Stimulated activated CD8-positive, alpha-beta memory T cell treated with anti-CD3 and anti-CD28 coated beads, Interleukin-7, amount 100 ng/mL, for 4 hours (primary cell): ENCODE data around the gene MAP3K7CL.
"Not testable (repeated sequence)": the region's sequence is repeated elsewhere in the genome, so short reads cannot be mapped to it uniquely, and the experiment has no call there.

Experiments
- DNase-seq, 2 donors: peaks; one replicate each; pipeline ENCODE4 v3.0.0-alpha.2; 2020; ENCODE audit warnings: low read depth in 2 of 2

The MAP3K7CL gene

GRCh38 chr21:29133796-29134195 is 3.4 kb downstream of the MAP3K7CL start:
- DNase-seq, result no peak

DNA sequence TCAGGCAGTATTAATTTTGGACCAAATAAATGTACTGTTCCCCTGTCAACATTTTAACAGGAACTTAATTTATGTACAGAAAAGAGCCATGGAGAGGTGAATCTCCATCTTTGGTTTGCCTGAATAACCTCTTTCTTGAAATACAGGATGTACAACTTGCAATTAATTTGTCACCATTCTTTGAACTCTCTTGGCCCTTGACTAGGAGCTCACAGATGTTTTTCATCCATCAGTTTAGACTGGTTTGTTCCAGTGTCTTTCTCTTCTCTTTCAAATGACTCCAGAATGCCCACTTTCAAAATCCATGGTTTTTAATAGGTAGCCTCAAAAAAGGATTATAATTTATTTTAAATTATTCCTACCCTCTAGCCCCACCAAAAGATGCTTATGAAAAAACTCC is 5.0 kb downstream of the MAP3K7CL start:
- no peak for DNase-seq

DNA sequence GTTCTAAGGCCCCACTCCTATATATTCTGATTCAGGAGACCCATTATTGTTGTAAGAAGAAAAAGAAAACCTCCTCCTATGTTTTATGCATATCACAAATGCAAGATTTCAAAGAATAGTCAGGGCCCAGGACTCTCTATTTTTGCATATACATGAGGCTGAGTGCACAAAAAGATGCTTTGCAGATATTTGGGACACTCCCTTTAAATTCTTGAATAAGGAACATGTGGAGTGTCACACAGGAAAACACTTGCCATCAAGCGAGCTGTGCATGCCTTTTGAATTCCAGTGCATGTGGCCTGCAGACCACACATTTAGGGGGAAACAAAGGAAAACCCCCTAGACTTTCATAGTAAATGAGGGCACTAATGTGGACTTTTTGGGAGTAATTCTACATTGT is 5.6 kb downstream of the MAP3K7CL start:
- no peak for DNase-seq

GRCh38 chr21:29144736-29145353 is 14.4 kb downstream of the MAP3K7CL start:
- DNase-seq, result no peak

DNA sequence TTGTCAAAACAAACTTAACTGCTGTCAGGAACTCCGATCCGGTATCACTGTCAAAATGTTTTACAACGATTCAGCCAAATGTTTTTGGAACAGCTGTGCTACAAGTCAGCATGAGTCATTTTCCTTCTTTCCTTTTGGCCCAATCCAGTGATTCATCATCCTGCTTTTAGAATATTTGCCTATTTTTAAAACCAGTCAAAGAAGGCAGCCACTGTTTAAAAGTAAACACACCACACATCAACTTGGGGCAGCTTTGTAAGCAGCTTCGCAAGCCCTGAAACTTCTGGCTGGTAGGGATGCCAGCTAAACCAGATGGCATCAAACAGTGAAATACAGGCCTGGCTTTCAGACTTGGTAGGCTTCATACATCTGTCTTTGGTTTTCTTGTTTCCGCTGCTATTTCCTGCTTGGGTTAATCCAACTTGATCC is 14.9 kb downstream of the MAP3K7CL start:
- no peak for DNase-seq

DNA sequence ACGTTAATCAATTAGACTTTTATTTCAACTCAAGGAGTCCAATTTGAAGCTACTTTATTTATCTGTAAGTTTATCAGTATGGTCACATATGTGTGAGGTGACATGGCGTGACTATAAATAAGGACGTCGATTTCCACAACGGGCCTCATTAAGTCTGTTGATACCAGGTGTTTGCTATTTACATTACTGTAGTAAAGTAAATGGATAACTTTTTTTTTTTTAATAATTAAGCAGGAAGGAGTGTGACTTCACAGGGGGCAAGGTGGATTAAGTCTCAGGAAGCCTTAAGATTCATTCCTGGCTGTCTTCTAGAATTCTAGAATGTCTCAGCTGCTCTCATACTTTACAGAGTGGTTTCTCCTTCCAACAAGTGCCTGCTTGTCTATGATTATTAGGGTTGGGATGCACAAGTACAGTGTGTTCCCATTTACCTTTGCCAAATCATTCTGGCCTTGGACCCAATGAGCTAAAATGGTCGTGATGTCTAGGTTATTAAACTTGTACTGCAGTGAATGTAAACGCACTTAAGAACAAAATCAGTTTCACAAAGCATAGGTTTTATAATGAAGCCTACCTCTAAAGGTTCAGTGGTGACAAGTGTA is 15.5 kb downstream of the MAP3K7CL start:
- no peak for DNase-seq

DNA sequence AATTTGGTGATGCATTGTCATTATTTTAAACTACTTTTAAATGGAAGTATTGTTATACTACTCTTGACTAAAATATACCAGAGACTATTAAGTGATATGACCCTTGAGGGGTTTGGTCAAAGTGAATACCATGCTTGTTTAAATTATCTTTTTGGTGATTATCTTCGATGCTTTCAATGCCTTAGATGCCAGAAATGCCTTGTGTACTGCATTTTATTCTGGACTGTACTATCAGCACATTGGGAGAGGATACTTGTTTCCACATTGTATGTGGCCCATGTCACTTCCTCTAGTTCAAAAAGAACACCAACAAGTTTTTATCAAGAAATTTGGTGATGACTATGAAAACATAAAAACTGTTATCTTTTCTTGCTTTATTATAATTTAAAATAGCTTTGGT is 16.3 kb downstream of the MAP3K7CL start:
- DNase-seq, result no peak

DNA sequence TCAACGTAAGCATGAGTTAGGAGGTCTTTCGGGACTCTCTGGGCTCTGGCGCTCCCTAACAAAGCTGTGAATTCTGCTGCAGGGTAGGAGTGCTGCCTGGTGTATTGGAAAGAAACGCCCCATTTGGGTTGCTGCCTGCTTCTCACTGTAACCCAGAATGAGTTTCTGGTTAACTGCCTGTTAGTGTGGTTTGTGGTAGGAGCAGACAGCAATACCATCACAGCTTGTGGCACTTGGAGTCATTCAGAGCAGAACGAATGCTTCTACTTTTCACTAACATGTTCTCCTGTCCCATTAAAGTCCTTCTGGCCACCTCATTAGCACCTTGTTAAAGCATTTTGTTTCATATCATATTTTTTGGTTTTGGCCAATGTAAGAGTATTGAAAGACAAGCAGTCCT is 18.1 kb downstream of the MAP3K7CL start:
- no peak for DNase-seq

DNA sequence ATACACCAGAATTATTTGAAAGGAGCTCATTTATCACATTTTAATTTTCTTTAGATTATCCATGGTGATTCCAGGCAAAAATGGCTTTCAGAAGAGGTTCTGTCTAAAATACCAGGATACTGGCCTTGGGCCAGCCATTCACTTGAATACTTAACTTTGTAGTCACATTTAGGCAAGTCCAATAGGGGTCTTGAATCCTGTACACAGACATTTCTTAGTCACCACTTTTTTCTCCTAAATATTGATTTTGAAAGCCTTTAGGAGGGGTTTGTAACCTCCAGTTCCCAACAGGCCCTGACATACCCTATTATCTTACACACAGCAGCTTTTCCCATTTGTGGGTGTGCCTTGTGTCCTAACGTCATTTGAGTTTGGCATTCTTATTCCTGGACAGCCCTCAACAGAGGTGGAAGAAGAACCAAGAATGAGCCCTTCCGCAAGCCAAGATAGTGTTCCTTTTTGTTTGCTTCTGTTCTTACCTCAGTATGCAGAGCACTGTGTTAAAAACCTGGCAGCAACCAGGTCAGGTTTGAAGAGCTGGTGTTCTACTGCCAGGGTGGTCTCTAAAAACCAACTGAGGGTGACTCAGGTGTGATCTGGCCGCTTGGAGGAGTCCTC is 19.5 kb downstream of the MAP3K7CL start:
- DNase-seq, result no peak

- DNase-seq, result no peak
Observed at GRCh38 chr21:29151931-29152330, 21.5 kb downstream of the MAP3K7CL start.

DNA sequence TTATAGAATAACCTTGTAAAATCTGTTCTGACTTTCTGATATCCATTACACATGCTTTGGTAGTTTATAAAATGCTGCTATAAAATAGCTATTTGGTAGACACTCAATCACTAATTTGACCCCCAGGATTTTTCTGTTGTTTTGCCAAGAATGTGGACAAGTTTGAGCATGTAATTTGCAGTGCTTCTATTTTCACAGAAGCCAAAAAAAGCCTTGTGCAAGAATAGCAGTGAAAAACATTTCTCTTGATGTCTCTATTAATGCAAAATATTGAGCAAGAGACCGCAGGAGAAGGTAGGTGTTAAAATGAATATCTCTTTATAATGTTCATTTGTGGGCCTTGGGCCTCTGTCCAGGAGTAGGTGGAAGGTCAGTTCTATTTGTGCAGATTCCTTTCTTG is 22.5 kb downstream of the MAP3K7CL start:
- no peak for DNase-seq

DNA sequence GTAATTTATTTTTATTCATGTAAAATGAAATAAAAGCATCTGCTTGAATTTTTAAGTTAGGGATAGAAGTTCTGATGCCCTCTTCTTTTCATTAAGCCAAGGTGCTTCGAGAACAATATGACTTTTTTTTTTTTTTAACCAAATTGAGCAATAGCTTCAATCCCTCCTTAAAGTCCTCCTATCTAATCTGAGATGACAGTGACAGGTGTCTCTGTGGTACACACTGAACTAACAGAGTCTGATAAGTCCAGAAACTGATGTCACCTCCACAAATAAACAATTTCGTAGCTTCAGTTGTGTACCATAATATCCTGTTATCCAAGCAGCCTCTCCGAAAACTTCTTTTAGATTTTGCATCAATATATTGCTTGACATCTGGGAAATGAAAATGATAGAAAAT is 23.8 kb downstream of the MAP3K7CL start:
- DNase-seq, result no peak

DNA sequence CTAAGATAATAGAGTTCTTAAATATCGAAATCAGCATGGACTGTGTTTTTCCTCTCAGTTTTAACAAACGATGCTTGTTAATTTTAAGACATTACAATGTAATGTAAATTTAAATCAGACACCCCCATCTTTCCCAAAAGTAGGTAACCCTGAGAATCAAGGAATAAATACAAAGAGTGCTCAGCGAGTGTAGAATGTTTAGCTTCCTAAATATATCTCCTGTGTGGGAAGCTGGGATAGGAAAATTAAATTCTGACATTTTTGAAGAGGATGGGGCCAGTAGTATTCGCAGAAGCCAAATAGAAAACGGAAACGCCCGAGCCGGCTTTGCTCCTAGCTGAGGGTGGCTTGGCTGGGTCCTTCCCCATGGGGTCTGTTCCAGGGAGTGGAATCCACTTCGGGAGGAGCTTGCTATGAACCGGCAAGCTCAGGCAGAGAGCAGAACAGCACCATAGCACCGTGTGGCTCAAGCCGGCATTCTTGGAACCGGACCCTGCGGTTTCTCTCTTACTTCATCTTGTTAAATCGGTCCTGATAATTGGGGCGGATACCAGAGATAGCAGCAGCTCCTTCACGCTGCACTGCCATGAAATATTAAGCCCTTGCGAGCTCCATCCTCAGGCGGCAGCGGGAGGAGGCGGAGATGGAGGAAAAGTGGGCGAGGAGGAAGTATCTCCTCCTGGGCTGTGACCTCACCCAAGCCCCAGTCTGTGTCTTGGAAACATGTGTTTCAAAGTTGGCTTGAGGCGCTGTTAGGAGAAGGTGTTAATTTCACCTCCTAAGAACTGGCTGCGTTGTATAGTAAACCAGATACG is 24.9 kb downstream of the MAP3K7CL start:
- DNase-seq, result no peak

DNA sequence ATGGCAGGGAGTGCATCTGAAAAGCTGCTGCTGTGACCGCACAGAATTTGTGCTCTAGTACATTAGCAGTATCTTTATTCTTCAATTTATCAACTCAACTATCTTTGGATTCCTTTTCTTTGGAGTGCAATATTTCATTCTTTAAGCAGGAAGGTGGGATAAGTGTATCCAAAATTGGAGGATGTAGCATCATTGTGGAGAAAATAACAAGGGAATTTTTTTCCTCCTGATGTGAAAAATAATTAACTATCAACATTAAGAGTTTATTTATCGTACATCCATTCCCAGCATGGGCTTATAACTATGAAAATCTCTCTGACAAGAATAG is 25.5 kb downstream of the MAP3K7CL start:
- DNase-seq, result no peak

DNA sequence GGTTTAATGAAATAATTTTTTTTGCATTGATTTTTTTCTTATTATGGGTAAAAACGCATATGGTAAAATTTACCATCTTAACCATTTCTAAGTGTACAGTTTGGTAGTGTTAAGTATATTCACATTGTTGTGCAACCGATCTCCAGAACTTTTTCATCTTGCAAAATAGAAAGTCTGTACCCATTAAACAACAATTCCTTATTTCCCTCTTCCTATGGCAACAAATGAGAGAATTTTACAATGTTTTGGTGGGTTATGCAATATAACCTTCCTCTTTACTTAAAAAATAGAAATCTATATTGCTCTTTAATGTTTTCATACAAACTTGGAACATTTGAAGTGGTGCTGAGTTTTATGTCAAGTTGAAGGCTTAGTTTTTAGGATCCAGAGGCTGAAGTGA is 26.6 kb downstream of the MAP3K7CL start:
- no peak for DNase-seq

DNA sequence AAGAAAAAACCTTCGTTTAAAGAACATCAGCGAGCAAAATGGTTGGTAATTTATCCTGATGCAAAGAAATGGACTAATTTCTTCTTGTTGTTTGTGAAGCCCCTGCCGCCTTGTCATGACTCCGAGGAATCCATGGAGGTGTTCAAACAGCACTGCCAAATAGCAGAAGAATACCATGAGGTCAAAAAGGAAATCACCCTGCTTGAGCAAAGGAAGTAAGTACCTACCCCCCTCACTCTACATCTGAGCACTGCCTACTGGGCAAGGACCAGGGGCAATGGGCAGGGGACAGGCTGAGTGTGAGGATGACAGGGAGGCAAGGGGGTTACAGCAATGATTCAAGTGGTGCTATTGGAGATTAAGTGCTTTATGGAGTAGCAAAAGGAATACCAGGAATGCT is 29.4 kb downstream of the MAP3K7CL start:
- DNase-seq, result no peak

DNA sequence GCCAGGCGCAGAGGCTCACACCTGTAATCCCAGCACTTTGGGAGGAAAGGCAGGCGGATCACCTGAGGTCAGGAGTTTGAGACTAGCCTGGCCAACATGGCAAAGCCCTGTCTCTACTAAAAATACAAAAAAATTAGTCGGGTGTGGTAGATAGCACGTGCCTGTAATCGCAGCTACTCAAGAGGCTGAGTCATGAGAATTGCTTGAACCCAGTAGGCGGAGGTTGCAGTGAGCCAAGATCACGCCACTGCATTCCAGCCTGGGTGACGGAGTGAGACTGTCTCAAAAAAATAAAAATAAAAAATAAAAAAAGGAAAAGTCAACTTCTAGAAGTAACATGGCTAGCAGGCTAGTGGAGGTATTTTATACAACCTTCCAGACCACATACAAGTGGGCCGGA is 32.4 kb downstream of the MAP3K7CL start:
- not testable (repeated sequence) for DNase-seq

DNA sequence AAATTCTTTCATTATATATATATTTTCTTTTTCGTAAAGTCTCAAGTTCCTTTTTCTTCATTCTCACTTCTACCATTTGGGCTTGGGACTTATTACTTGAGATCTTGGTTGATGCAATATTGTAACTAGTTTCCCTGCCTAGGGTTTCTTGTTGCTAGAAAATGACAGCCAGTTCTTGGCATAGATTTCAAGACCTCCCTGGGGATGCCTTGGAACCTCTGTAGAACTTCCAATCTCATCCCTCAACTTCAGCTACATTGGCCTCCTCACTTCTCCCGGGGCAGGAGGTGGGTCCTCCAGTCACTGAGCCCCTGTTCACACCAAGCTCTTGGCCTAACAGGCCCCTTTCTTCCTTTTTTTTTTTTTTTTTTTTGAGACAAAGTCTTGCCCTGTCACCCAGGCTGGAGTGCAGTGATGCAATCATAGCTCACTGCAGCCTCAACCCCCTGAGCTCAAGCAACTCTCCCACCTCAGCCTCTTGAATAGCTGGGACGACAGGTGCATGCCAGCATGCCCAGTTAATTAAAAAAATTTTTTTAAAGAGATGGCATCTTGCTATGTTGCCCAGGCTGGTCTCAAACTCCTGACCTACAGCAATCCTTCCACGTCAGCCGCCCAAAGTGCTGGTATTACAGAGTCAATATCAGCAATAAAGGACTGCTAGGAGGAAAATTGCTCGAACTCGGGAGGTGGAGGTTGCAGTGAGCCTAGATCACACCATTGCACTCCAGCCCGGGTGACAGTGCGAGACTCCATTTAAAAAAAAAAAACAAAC is 33.1 kb downstream of the MAP3K7CL start:
- DNase-seq, result no peak

- DNase-seq, result no peak
Observed at GRCh38 chr21:29164323-29164942, 34.0 kb downstream of the MAP3K7CL start.

DNA sequence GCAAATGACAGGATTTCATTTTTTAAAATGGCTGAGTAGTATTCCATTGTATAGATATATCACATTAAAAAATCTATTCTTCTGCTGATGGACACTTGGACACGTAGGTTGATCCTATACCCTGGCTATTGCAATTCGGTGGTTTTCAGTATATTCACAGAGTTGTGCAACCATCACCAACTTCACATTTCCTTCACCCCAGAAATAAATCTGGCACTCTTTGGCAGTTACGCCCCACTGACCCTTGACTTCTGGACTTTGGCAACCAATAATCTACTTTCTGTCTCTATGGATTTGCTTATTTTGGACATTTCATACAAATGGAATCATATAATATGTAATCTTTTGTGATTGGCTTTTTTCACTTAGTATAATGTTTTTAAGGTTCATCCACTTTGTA is 35.9 kb downstream of the MAP3K7CL start:
- DNase-seq, result no peak

DNA sequence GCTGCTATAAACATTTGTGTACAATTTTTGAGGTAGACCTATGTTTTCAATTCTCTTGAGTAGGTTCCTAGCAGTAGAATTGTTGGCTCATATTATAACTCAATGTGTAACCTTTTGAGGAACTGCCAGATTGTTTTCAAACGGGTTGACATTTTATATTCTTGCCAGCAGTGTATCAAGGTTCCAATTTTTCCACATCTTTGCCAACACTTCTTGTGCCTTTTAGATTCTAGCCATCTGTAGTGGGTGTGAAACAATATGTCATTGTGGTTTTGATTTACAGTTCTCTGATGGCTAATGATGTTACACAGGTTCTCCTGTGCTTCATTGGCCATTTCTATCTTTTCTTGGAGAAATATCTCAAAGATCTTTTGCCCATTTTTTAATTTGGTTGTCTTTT is 36.4 kb downstream of the MAP3K7CL start:
- DNase-seq, result no peak

DNA sequence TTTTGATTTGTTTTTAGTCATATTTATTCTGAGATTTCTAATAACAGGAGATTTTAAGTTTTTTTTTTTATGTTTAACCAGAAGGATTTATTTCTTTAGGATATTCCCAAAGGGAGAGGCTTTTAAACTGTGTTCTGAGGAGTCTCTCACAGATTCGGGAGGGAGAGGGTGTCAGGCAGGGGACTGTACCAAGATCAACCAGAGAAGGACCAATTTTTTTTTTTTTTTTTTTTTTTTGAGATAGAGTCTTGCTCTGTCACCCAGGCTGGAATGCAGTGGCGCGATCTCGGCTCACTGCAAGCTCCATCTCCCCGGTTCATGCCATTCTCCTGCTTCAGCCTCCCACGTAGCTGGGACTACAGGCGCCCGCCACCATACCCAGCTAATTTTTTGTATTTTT is 37.0 kb downstream of the MAP3K7CL start:
- not testable (repeated sequence) for DNase-seq
